GM12874 (cell line): ENCODE results near the gene DPP6.

Experiments
- TF ChIP-seq, protein P1 (sequence below): IDR thresholded peaks from 2 replicates; pipeline ENCODE4 v1.5.1; 2011; ENCODE audit warnings: low read depth, mild to moderate bottlenecking, control low read depth, low read length, moderate library complexity; ENCODE audit not compliant: insufficient read depth

Gene DPP6

DNA sequence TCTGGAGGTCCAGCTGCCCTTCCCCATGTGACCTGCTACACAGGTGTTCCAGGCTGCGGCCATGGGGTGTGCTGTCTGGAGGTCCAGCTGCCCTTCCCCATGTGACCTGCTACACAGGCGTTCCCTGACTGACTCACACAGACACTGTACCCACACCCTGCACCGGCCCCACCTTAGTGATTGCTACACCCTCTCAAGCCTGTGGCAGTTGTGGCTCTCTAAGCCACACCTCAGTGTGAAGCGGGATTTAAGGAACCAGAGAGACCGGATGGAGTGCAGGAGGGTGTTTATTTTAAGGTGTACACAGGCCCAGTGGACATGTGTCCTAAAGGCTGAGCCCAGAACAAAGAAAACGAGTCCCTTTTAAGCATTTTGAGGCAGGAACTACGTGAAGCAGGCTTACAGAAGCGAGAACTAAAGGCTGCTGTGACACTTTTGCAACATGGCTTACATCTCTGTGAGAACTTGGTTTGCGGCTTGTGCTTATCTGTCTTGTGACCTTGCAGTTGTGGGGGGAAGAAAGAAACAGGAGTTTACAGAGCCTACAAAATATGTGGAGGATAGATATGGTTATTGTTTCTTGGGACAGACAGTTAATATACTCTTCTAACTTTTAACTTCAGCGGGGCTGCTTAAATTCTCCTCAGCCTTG is 624.4 kb downstream of the DPP6 start:
- TF ChIP-seq, protein P1, sequence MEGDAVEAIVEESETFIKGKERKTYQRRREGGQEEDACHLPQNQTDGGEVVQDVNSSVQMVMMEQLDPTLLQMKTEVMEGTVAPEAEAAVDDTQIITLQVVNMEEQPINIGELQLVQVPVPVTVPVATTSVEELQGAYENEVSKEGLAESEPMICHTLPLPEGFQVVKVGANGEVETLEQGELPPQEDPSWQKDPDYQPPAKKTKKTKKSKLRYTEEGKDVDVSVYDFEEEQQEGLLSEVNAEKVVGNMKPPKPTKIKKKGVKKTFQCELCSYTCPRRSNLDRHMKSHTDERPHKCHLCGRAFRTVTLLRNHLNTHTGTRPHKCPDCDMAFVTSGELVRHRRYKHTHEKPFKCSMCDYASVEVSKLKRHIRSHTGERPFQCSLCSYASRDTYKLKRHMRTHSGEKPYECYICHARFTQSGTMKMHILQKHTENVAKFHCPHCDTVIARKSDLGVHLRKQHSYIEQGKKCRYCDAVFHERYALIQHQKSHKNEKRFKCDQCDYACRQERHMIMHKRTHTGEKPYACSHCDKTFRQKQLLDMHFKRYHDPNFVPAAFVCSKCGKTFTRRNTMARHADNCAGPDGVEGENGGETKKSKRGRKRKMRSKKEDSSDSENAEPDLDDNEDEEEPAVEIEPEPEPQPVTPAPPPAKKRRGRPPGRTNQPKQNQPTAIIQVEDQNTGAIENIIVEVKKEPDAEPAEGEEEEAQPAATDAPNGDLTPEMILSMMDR = no peak

DNA sequence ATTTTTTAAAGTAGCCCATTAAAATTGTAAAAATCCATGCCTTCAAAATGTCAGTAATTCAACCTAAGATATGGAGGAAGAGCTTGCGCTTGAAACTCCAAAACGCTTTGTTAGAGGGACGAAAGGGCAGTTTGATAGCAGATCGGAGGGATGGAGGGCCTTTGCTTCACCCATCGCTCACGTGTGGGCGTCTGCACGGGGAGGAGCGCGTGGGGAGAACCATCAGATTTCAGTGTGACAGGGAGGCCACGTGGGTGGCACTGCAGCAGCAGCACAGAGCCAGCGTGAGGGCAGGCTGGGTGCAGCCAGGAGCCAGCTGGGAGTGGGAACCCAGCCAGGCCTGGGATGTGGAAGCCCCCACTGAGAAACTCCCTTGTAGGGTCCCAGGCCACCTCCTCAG is 625.3 kb downstream of the DPP6 start:
- TF ChIP-seq, protein P1 = no peak

DNA sequence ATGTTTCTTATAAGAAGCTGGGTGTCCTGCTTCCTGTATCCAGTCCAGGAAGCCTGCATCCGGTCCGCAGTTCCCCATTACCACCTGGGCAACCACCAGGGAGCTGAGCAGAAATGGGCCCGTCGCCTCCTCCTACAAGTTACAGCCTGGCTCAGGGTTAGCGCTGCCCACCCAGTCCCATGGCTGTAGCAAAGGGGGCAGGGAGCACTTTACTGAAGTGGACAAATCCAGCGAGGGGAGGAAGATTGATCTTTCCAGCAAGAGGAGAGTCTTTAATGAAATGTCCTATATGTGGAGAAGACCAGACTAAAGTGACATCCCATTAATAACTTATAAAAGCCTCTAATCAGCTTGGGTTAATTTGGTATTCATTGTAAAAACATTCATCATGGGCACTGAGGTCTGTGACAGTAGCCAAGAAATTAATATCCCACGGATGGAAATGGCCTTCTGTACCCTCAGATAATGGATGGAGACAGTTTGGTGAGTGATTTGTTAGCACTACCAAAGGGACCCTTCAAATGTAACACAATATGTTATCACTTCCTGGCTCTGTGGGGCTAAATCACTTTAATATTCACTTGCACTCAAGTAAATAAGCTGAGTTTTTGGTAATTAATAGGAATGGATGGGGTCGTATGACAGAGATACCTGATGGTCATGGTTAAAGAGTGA is 627.3 kb downstream of the DPP6 start:
- TF ChIP-seq, protein P1 = no peak

DNA sequence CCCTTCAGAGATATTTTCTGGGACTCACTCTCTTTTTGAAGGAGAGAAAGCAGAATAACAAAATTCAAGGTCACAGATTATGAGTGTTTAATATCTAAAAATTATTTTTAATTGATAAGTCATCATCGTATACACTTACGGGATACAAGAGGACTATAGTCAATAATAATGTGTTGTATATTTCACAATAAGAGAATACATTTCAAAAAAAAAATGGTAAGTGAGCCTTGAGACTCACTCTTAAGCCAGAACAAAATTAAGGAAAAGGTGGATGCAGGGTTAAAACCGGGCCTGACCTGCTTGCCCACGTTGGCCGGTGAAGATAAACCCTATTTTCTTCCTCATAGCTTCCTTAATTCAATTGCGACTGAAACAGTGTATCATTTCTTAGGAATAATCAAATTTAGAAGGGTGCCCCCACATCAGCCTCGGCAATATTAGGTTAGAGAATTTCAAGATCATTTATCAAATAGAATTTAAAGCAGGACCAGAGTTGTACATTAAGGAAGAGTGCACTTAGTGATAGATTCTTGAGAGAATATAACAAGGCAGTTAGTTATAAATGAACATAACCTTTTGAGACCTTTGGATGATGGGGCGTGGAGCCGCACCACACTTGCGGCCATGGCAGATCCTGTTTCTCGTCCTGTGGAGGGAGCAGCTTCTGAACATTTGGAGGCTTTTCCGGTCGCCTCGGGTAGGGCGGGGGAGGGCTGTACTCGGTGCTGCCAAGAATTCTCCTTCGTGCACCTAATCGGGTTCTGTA is 628.9 kb downstream of the DPP6 start:
- TF ChIP-seq, protein P1 = no peak

DNA sequence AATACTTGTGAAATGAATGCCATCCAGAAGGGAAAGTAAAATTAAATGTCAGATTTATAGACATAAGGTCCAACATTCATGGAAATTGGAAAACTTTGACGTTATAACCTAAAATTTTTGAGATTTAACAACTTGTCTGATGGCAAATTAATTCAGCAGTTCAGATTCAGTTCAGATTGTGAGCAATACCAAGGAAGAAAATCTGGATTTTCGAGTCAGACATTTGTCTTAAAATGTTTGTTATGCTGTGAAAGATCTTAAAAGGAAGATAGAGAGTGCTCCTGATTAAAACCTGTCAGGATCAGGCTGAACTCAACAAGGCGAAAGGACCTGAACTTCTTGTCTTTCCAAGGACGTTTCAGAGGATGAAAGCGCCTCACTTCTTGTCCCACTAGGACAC is 629.8 kb downstream of the DPP6 start:
- TF ChIP-seq, protein P1 = no peak

DNA sequence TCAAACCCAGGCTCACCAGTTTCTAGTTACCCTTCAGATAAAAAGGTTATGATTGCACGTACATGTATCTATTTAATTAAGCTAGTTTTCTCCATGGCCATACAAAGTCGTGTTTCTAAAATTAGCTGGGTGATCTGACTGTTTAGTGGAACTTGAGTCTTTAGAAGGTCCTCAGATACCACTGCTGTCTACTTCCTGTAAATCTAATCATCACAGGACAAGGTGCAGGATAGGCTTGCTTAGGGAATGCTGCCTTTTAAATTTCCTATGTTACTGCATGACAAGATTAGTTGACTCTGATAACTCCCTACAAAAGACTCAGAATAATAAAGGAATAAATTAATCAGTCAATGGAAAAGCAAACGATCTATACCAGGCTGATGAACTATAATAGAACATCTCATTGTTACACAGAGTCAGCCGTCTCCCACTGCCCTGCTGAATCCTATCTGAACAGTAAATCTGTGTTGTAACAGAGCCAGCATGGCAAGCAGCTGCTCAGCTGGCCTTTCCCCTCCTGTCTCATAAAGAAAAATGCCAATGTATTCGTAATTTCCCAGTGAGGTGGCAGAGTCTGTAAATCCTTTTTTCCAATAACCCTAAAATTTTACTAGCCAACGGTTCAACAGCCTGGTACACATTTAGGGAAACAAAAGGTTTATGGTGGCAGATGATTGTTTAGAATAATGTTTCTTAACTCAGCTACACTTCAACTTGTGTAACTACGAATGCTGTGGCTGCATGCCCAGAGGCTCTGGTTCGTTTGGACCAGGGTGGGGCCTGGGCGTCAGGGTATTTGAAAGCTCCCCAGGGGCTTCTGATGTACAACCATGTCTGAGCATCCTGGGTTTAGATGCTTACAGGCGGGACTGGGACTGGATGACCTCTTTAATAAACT is 632.7 kb downstream of the DPP6 start:
- TF ChIP-seq, protein P1 = no peak

DNA sequence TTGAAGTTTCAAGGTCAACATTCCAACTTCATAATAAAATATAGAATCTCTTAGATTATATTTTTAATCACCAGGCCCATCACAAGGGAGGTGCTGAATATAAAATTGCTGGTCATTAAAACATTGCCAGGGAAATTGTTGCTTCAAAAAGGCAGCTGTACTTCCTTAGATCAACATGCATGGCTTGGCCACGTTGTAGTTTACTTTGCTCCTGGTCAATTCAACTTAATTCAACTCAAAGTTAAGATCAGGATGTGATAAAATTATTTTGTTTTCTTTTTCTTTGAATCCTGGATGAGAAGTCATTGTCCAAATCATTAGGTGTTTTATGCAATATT is 633.3 kb downstream of the DPP6 start:
- TF ChIP-seq, protein P1 = no peak
